HFF-Myc (cell line): ENCODE data around the gene LYAR.

Source experiments
- DNase-seq: peaks from one replicate; pipeline ENCODE4 v3.0.0-alpha.2; 2011; ENCODE audit warnings: low read depth; ENCODE audit errors: extremely low read depth
- H3K4me3 ChIP-seq: replicated peaks from 2 replicates; pipeline ENCODE4 v1.5.1; 2011; ENCODE audit warnings: low read depth, mild to moderate bottlenecking, control low read depth, low read length
- TF ChIP-seq, protein P1 (sequence below): IDR thresholded peaks from 2 replicates; pipeline ENCODE4 v1.5.1; 2012; ENCODE audit warnings: mild to moderate bottlenecking, low read depth, low read length, control low read depth; ENCODE audit errors: missing control alignments

Gene LYAR

DNA sequence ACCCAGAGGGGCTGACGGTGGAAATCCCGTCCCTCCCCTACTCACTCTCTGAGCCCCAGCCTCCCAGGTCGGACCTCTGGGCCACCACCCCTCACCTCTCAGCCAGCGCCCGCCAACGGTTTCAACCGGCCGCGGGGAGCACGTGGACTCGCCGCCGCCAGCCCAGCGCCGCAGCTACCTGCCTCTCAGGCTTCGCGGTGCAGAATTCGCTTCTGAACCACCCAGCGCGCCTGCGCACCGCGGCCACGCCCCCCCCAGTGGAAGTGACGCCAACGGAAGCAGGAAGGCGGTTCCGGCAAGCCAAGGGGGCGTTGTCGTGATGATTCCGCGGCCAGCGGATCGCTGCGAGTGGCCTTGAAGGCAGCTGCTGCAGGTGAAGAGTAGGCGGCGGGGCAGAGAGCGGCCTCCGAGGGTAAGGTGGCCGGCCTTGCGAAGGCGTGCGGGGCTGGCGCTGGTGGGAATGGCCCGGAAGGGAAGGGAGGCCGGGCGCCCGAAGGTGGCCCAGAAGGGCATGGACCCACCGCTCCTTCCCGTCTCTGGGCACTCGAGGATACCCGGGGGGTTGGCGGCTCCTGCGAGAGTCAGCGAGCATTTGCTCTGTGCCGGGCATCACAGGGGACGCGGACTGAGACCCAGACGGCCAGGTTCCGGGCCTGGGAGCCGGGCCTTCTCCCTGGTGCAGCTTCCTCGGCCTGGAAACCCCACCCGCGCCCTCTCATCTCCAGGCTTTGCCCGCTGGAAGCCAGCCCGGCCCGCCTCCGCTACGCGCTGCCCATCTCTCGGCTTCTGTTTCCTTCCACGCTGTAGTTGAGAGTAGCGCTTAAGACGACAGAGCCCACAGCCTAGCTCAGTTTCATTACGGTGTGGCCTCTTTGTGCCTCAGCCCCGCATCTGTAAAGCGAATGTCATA is at the start of gene LYAR, which contains the start of gene ZBTB49:
LYAR (minus strand) TSS at position 214 of the 910 bp plus-strand sequence. CDS start 6,412 bp downstream, outside the sequence.
ZBTB49 (plus strand) TSS at position 311 of the 910 bp plus-strand sequence. CDS start 9,695 bp downstream, outside the sequence.
- DNase-seq = peak; percentile 64
- H3K4me3 ChIP-seq = peak within 1 kb of the TSS; percentile 97
- TF ChIP-seq, protein P1, sequence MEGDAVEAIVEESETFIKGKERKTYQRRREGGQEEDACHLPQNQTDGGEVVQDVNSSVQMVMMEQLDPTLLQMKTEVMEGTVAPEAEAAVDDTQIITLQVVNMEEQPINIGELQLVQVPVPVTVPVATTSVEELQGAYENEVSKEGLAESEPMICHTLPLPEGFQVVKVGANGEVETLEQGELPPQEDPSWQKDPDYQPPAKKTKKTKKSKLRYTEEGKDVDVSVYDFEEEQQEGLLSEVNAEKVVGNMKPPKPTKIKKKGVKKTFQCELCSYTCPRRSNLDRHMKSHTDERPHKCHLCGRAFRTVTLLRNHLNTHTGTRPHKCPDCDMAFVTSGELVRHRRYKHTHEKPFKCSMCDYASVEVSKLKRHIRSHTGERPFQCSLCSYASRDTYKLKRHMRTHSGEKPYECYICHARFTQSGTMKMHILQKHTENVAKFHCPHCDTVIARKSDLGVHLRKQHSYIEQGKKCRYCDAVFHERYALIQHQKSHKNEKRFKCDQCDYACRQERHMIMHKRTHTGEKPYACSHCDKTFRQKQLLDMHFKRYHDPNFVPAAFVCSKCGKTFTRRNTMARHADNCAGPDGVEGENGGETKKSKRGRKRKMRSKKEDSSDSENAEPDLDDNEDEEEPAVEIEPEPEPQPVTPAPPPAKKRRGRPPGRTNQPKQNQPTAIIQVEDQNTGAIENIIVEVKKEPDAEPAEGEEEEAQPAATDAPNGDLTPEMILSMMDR = no peak

DNA sequence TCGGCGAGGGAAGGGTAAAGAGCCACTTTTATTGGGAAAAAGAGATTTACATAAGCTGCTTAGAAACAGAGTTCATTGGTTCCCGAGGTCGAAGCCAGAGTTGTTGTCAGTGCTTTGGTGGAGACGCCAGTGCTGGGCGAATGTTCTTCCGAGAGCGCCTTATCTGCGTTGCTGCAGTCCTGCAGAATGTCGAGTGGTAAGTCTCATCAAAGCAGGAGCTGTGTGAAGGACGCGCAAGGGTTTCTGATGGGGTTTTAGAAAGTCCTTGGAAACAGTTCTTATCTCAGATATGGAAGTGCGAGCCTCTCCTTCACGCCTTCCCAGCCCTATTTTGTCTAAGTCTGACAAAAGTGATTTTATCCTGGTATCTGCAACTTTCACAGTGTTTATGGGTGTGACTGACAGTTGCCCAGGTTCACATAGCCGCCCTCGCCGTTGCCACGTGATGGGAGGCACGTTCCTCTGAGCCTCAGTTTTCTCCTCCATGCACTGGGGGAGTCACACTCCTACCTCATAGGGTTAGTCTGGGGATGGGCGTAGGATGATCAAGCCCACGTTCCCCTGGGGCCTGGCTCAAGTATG is 49.6 kb upstream of the LYAR start:
- H3K4me3 ChIP-seq = no peak overlapping the region
- DNase-seq = no peak
- TF ChIP-seq, protein P1 = no peak

GRCh38 chr4:4338210-4339001 is 48.5 kb upstream of the LYAR start:
- TF ChIP-seq, protein P1 = no peak
- H3K4me3 ChIP-seq = no peak overlapping the region
- no peak for DNase-seq

DNA sequence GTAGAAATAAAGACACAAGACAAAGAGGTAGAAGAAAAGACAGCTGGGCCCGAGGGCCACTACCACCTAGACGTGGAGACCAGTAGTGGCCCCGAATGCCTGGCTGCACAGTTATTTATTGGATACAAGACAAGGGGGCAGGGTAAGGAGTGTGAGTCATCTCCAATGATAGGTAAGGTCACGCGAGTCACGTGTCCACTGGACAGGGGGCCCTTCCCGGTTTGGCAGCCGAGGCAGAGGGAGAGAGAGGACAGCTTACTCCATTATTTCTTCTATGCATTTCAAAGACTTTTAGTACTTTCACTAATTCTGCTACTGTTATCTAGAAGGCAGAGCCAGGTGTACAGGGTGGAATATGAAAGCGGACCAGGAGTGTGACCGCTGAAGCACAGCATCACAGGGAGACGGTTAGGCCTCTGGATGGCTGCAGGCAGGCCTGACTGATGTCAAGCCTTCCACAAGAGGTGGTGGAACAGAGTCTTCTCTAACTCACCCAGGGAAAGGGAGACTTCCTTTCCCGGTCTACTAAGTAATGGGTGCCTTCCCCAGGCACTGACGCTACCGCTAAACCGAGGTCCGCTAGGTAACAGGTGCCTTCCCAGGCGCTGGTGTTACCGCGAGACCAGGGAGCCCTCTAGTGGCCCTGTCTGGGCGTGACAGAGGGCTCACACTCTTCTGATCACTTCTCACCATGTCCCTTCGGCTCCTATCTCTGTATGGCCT is 45.0 kb upstream of the LYAR start:
- TF ChIP-seq, protein P1 = peak; percentile 85
- DNase-seq = no peak
- H3K4me3 ChIP-seq = no peak overlapping the region

- TF ChIP-seq, protein P1 = no peak
- DNase-seq = peak; percentile 55
Measured at GRCh38 chr4:4333265-4333706, 43.3 kb upstream of the LYAR start.

GRCh38 chr4:4332529-4332928 is 42.6 kb upstream of the LYAR start:
- H3K4me3 ChIP-seq = no peak overlapping the region
- TF ChIP-seq, protein P1 = no peak
- no peak for DNase-seq

More at GRCh38 chr4:4333265-4333706, 43.3 kb upstream of the LYAR start:
- no peak overlapping the region for H3K4me3 ChIP-seq
